ENCODE data around the gene GPR65. TPM values are rescaled to one million over a fixed set of nuclear protein-coding genes. Genes with fewer than 3 reads are reported as not detected.

Gene GPR65
- total and polyA plus RNA-seq, 10 of the 15 experiments (the other 5 are each of a cell fraction or from before 2014, with no cell fraction given): 4.4 to 14.7 (median 9.4) TPM

DNA sequence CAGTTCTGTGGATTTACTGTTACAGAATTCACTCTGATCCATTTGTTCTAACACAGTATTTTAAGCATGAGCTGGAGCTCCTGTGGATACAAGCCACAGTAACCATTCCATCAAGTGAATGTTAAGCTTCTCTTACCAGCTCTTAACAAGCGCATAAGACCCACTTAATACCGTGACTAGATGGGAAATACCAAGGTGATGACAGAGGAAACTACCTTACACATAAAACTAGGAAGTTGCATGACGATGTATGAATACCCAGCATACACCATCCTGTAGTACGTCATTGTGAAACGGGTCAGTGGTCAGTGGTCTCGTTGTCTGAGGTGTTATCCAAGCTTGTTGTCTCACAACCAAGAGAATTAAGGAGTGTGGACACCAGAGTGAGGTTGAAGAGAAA lies 10.0 kb upstream of the GPR65 start (continued):
- TF ChIP-seq POLR2A (IDR thresholded peaks at IDR 0.05; ENCODE audit: low read depth, low read length) (peak; percentile 26; the same call in 1 of the 2 replicates), DPF2 (IDR thresholded peaks at IDR 0.05) (peak; percentile 71; the same call in 1 of the 2 replicates), PAX5 (IDR thresholded peaks at IDR 0.05; ENCODE audit: borderline replicate concordance, low read depth, low read length) (peak; percentile 69; the same call in 1 of the 2 replicates), CHD2 (IDR thresholded peaks at IDR 0.05; ENCODE audit: borderline replicate concordance, low read depth, low read length) (peak; percentile 73; the same call in 1 of the 2 replicates), ZNF274 (IDR thresholded peaks at IDR 0.05; ENCODE audit: insufficient read depth, insufficient read length) (no peak), HDAC2 (IDR thresholded peaks at IDR 0.05) (no peak), BCL11A (IDR thresholded peaks at IDR 0.05; ENCODE audit: low read depth, low read length) (peak; percentile 76; the same call in 1 of the 2 replicates), CREM (IDR thresholded peaks at IDR 0.05; ENCODE audit: low read depth) (peak; percentile 98), NR2F1 (conservative IDR thresholded peaks at IDR 0.05) (peak; percentile 67; the same call in 1 of the 2 replicates), PML (IDR thresholded peaks at IDR 0.05; ENCODE audit: low read length) (peak; percentile 83), MTA2 (IDR thresholded peaks at IDR 0.05; ENCODE audit: low read depth) (peak; percentile 89), ZSCAN29 (IDR thresholded peaks at IDR 0.05) (0 out of 2 replicates have a peak, but pooled peaks have one; percentile 47), MTA3 (IDR thresholded peaks at IDR 0.05; ENCODE audit: borderline replicate concordance, low read length) (0 out of 2 replicates have a peak, but pooled peaks have one; percentile 22), JUNB (IDR thresholded peaks at IDR 0.05) (peak; percentile 85), CREB1 (IDR thresholded peaks at IDR 0.05; ENCODE audit: low read depth) (peak; percentile 96), NR2C1 (IDR thresholded peaks at IDR 0.05) (peak; percentile 18; the same call in 1 of the 2 replicates), IKZF2 (IDR thresholded peaks at IDR 0.05) (peak; percentile 58 to 87; a peak in 3 of 4 replicates), CHD1 (IDR thresholded peaks at IDR 0.05; ENCODE audit: low read depth, low read length) (no peak), IKZF1 (conservative IDR thresholded peaks at IDR 0.05) (peak; percentile 78)
- TF ChIP-seq, protein P1, sequence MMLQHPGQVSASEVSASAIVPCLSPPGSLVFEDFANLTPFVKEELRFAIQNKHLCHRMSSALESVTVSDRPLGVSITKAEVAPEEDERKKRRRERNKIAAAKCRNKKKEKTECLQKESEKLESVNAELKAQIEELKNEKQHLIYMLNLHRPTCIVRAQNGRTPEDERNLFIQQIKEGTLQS (IDR thresholded peaks at IDR 0.05; ENCODE audit: borderline replicate concordance, extremely low read depth, low read depth, low read length): peak; percentile 6; the same call in 1 of the 2 replicates
- TF ChIP-seq, protein P2, sequence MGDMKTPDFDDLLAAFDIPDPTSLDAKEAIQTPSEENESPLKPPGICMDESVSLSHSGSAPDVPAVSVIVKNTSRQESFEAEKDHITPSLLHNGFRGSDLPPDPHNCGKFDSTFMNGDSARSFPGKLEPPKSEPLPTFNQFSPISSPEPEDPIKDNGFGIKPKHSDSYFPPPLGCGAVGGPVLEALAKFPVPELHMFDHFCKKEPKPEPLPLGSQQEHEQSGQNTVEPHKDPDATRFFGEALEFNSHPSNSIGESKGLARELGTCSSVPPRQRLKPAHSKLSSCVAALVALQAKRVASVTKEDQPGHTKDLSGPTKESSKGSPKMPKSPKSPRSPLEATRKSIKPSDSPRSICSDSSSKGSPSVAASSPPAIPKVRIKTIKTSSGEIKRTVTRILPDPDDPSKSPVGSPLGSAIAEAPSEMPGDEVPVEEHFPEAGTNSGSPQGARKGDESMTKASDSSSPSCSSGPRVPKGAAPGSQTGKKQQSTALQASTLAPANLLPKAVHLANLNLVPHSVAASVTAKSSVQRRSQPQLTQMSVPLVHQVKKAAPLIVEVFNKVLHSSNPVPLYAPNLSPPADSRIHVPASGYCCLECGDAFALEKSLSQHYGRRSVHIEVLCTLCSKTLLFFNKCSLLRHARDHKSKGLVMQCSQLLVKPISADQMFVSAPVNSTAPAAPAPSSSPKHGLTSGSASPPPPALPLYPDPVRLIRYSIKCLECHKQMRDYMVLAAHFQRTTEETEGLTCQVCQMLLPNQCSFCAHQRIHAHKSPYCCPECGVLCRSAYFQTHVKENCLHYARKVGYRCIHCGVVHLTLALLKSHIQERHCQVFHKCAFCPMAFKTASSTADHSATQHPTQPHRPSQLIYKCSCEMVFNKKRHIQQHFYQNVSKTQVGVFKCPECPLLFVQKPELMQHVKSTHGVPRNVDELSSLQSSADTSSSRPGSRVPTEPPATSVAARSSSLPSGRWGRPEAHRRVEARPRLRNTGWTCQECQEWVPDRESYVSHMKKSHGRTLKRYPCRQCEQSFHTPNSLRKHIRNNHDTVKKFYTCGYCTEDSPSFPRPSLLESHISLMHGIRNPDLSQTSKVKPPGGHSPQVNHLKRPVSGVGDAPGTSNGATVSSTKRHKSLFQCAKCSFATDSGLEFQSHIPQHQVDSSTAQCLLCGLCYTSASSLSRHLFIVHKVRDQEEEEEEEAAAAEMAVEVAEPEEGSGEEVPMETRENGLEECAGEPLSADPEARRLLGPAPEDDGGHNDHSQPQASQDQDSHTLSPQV (IDR thresholded peaks at IDR 0.05): peak; percentile 64; the same call in 1 of the 2 replicates
- TF ChIP-seq, protein P3, sequence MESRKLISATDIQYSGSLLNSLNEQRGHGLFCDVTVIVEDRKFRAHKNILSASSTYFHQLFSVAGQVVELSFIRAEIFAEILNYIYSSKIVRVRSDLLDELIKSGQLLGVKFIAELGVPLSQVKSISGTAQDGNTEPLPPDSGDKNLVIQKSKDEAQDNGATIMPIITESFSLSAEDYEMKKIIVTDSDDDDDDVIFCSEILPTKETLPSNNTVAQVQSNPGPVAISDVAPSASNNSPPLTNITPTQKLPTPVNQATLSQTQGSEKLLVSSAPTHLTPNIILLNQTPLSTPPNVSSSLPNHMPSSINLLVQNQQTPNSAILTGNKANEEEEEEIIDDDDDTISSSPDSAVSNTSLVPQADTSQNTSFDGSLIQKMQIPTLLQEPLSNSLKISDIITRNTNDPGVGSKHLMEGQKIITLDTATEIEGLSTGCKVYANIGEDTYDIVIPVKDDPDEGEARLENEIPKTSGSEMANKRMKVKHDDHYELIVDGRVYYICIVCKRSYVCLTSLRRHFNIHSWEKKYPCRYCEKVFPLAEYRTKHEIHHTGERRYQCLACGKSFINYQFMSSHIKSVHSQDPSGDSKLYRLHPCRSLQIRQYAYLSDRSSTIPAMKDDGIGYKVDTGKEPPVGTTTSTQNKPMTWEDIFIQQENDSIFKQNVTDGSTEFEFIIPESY (IDR thresholded peaks at IDR 0.05): no peak
- TF ChIP-seq, protein P4, sequence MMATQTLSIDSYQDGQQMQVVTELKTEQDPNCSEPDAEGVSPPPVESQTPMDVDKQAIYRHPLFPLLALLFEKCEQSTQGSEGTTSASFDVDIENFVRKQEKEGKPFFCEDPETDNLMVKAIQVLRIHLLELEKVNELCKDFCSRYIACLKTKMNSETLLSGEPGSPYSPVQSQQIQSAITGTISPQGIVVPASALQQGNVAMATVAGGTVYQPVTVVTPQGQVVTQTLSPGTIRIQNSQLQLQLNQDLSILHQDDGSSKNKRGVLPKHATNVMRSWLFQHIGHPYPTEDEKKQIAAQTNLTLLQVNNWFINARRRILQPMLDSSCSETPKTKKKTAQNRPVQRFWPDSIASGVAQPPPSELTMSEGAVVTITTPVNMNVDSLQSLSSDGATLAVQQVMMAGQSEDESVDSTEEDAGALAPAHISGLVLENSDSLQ (IDR thresholded peaks at IDR 0.05): peak; percentile 6; the same call in 1 of the 2 replicates
- TF ChIP-seq, protein P5, sequence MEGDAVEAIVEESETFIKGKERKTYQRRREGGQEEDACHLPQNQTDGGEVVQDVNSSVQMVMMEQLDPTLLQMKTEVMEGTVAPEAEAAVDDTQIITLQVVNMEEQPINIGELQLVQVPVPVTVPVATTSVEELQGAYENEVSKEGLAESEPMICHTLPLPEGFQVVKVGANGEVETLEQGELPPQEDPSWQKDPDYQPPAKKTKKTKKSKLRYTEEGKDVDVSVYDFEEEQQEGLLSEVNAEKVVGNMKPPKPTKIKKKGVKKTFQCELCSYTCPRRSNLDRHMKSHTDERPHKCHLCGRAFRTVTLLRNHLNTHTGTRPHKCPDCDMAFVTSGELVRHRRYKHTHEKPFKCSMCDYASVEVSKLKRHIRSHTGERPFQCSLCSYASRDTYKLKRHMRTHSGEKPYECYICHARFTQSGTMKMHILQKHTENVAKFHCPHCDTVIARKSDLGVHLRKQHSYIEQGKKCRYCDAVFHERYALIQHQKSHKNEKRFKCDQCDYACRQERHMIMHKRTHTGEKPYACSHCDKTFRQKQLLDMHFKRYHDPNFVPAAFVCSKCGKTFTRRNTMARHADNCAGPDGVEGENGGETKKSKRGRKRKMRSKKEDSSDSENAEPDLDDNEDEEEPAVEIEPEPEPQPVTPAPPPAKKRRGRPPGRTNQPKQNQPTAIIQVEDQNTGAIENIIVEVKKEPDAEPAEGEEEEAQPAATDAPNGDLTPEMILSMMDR (IDR thresholded peaks at IDR 0.05 in 2 of 3, conservative IDR thresholded peaks at IDR 0.05 in 1 of 3; ENCODE audit: control insufficient read depth in 2 of 3, extremely low read depth in 1 of 3, insufficient read depth in 1 of 3, low read depth in 3 of 3, low read length in 3 of 3): no peak

Data from GM12878 (cell line).